ENCODE results near the gene CCDC86. TPM values are rescaled to one million over a fixed set of nuclear protein-coding genes. Genes with fewer than 3 reads are reported as not detected.
A peak's percentile ranks its signal among the peaks of the same experiment; 100 is the strongest.

CCDC86 gene
- total RNA-seq, 1 donor from 2014 or later: 8.4 TPM

DNA sequence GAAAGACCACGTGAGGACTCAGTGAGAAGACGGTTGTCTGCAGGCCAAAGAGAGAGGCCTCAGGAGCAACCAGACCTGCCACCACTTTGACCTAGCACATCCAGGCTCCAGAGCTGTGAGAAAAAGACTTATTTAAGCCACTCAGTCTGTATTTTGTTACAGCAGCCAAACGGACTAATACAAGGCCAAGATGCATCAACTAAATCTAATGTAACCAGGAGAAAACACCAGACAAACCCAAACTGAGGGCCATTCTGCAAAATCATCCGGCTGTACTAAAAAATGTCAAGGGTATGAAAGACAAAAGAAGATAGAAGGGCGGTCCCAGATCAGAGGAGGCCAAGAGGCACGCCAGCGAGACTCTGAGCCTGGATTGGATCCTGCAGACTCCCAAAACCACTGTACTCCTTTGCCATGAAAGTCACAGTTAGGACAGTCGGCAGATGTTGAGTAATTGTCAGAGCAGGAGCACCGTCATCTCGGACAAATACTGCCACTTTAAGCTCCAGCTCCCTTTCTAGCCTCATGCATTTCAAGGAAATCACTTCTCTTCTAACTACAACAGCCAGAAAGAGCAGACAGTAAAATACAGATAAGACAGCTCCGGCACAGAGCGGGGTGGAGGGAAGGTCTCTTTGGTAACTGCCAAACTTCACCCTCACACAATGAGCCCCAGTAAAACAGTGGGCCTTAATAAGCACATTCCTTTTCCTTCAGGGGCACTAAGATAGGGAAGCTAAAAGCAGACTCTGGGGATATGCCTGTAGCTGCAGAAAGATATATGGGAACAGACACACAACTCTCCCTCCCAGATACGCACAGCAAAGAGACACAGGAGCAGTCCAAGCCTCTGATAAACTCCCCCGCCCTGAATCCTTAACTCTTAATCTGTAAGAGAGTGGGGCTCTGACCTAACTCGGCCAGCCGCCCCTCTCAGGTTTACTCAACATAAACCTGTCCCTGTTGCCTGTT lies 21.9 kb downstream of the CCDC86 start:
- ATAC-seq (ENCODE audit: poor library complexity): no peak
- intact Hi-C loops (cut with DNase I): no loop called here
- no peak for DNase-seq

DNA sequence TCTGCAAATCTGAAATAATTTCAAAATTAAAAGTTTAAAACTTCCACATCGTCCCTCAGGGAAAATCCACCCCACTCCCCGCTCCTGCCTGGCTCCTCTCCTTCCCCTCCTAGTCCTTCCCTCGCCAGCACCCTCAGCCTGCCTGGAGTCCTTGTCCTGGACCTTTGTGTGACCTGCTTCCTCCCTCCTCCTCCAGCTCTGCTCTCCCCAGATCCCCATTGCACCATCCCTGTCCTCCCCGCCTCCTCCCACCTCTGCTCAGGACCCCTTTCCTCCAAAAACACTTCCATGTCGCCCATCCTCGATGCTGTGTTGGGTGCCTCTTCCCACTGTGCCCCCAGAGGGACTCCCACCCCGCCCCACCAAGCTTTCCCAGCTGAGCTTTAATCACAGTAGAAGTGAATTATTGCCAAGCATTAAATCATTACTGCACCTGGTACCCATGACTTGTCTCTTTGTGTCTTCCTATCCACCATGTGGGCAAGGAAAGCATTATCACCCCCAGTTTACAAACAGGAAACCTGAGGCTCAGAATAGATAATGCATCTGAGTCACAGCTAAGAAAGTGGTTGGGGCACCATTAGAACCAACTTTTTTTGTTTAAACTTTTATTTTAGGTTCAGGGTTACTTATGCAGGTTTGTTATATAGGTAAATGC lies 23.1 kb downstream of the CCDC86 start:
- intact Hi-C loops (cut with DNase I): no loop called here
- ATAC-seq (ENCODE audit: poor library complexity) (no peak), DNase-seq (no peak)

DNA sequence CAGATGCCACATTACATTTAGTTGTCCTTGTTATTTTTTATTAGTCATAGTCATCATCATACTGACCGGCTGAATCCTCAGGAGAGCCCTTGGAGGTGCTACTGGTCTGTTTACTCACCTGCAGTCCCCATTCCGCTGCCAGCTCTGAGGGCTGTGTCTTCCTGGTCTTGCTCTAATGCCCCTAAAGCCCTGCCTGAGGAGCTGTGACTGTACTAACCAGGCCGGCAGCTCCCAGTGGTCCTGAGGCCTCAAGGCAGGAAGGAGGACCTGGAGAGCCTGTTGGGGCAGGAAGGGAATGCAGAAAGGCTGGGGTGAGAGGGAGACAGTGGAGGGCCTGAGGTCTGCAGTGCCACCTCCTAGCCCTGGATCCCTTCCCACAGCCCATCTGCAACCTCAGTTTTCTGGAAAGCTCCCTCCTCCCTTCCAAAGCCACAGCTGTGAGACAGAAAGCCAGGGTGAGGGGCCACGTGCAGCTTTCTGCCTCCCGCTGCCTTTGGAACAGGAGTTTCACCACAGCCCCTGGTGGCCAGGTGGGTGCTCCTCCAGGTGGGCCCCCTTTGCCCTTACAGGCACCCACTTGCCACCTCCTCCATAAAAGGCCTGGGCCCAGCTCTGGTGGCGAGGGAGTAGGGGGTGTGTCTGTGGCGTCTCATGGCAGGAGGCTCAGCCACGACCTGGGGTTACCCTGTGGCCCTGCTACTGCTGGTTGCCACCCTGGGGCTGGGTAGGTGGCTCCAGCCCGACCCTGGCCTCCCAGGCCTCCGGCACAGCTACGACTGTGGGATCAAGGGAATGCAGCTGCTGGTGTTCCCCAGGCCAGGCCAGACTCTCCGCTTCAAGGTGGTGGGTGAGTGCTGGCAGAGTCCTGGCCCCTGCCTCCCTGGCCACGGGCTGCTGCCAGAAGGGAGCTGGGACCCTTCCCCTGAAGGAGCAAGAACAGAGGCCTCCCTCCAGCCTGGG lies 25.3 kb downstream of the CCDC86 start, which contains the start of gene ZP1:
ZP1 (plus strand) TSS at position 632 of the 960 bp plus-strand sequence; CDS start at position 652, 20 bp downstream.
- no peak for DNase-seq
- ATAC-seq (ENCODE audit: poor library complexity): no peak
- intact Hi-C loops (cut with DNase I): no loop called here

DNA sequence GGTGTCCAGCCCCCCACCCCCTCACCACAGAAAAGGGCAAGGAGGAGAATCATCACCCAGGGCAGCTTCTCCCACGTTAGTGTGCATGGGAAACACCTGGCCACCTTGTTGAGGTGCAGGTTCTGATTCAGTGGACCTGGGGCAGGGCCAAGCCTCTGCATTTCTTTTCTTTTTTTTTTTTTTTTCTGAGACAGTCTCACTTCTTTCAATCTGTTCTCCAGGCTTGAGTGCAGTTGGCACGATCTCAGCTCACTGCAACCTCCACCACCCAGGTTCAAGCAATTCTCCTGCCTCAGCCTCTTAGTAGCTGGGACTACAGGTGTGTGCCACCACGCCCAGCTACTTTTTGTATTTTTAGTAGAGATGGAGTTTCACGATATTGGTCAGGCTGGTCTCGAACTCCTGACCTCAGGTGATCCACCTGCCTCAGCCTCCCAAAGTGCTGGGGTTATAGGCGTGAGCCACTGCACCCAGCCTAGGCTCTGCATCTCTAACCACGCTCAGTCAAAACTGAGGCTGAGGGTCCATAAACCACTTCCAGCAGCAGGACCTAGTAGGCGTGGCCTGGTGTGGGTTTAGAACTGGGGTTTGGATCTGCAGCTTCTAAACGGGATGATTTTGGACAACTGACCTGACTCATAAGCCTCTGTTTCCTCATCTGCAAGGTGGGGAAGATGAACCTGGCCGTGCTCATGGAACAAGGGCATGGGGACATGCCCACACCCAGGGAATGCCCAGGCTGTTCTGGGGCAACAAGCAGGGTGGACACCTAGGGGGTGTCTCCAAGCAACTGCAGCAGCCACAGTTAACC lies 26.2 kb downstream of the CCDC86 start:
- DNase-seq: no peak
- intact Hi-C loops (cut with DNase I): no loop called here
- no peak for ATAC-seq (ENCODE audit: poor library complexity)

DNA sequence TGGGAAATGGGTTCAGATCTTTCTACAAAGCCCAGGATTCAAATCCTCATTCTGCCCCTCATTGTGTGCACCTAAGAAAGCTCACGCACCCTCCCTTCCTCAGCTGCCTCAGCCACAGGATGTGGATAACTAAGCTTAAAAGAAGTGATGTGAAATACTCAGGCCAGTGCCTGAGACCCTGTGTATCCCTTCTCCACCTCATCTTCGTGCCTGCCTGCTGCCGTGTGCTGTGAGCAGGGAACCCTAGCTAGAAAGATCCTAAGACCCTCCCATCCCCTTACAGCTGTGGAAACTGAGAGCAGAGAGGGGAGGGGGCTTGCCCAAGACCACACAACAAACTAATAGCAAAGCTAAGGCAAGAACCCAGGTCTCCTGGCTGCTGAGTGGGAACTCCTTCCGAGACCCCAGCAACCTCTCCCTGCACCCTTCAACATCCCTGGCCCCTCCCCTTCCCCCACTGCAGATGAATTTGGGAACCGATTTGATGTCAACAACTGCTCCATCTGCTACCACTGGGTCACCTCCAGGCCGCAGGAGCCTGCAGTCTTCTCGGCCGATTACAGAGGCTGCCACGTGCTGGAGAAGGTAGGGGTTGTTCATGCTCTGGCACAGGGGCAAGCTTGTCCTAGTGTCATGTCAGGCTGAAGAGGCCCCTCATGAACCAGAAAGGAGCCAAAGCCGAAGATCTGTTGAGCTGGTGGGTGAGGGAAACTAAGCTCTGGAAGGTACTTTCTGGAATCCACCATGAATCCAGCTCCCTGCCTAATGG lies 27.0 kb downstream of the CCDC86 start:
- ATAC-seq (ENCODE audit: poor library complexity) (no peak), DNase-seq (no peak)
- intact Hi-C loops (cut with DNase I): no loop called here

DNA sequence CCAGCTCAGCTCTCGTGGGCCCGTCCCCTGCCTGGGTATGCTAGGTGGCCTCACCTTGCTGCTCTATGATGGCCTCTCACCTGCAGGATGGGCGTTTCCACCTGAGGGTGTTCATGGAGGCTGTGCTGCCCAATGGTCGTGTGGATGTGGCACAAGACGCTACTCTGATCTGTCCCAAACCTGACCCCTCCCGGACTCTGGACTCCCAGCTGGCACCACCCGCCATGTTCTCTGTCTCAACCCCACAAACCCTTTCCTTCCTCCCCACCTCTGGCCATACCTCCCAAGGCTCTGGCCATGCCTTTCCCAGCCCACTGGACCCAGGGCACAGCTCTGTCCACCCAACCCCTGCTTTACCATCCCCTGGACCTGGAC lies 27.5 kb downstream of the CCDC86 start:
- intact Hi-C loops (cut with DNase I): no loop called here
- DNase-seq (no peak), ATAC-seq (ENCODE audit: poor library complexity) (no peak)

DNA sequence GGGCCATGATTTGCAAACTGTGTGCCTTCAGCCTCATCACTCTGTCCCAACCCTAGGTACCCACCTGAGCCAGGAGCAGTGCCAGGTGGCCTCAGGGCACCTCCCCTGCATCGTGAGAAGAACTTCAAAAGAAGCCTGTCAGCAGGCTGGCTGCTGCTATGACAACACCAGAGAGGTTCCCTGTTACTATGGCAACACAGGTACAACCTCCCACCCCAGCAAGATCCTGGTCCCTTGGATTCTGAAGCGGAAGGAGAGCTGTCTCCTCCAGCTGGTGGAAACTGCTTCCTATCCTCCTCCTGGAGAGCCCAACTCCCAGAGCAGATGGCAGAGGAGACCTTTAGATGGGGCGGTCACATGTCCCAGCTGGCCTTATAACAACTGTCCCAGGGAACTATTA lies 28.4 kb downstream of the CCDC86 start:
- ATAC-seq (ENCODE audit: poor library complexity): no peak
- intact Hi-C loops (cut with DNase I): no loop called here

DNA sequence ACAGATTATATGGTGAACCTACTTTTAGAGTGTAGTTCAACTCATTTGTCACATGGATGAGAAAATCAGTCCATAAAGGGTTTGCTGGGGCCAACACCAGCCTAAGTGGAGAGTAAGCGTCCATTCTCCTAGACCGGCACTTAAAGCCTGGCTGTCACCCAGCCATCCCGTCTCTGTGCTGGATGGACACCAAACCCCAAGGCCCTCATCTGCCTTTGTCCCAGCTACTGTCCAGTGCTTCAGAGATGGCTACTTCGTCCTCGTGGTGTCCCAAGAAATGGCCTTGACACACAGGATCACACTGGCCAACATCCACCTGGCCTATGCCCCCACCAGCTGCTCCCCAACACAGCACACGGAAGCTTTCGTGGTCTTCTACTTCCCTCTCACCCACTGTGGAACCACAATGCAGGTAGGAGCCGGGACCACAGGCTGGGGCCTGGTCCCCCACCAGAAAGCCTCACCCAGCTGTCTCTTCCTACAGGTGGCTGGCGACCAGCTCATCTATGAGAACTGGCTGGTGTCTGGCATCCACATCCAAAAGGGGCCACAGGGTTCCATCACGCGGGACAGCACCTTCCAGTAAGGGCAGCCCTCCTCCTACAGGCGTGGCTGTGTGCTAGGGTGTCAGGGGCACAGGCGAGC lies 28.9 kb downstream of the CCDC86 start:
- DNase-seq: no peak
- ATAC-seq (ENCODE audit: poor library complexity): no peak

More for the DNA sequence above, 28.4 kb downstream of the CCDC86 start:
- DNase-seq: no peak

DNA sequence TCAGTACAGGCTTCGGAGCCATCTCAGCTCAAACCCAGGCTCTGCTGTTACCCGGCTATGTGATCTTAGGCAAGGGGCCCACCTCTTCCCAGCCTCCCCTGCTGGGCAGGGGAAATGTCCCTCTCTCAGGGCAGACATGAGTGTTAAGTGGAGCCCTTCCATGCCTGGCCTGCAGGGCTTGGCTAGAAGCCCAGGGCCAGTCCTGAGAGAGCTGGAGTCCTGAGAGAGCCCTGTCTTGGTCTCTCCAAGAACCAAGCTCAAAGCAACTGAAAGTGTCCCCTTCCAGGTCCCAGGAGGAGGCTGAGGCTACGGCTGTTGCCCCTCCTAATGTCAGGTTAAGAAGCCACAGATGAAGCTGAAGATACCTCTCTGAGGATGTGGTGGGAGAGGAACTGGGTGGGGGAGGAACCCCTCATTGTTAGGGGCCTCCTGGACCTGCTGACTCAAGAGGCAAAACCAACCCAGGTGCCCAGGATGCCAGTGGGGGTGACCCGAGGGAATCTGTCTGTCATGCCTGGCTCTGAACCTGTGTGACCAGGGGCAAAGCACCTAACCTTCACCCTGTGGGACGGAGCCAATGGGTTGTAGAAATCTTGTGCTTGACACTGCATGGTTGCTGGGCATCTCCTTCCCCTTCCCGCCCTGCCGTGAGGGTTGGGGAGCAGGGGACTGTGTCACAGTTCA lies 29.6 kb downstream of the CCDC86 start:
- peak; percentile 85 for ATAC-seq (ENCODE audit: poor library complexity)
- intact Hi-C loops (cut with DNase I): no loop called here

More for the DNA sequence above, 28.9 kb downstream of the CCDC86 start:
- intact Hi-C loops (cut with DNase I): no loop called here

DNA sequence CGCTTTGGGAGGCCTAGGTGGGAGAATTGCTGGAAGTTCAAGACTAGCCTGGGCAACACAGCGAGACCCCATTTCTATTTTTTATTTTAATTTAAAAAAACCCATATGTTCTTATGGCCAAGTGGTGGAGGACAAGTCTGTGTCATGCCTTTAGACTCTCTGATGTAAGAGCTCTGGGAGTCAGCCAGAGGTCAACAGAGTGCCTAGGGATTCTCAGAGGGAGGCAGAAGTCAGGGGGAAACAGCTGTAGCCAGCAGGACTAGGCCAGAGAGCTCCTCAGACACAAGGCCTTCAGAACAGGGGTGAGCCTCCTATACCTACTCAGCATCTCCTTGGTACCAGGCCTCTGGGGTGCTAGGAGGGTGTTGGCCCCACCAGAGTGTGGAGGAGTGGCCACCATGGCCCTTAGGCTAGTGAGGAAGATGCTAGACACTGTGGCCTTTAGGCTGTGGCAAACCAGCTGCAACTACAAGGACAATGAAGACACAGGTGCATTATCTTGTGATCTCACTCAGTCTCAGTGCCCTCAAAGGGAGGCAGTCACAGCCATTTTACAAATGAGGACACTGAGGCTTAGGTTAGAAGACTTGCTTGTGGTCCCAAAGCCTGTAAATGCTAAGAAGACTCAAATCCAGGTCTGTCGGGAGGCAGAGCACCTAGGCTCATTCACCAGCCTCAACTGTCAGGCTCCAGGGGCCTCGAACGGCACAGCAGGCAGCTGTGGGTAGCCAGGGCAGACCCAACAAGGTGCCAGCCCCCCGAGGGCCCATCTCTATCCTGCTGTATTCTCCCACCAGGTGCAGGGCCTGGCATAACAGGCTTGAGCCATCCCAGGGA lies 30.4 kb downstream of the CCDC86 start:
- no peak for DNase-seq
- intact Hi-C loops (cut with DNase I): no loop called here

More for the DNA sequence above, 29.6 kb downstream of the CCDC86 start:
- DNase-seq: peak; percentile 75

DNA sequence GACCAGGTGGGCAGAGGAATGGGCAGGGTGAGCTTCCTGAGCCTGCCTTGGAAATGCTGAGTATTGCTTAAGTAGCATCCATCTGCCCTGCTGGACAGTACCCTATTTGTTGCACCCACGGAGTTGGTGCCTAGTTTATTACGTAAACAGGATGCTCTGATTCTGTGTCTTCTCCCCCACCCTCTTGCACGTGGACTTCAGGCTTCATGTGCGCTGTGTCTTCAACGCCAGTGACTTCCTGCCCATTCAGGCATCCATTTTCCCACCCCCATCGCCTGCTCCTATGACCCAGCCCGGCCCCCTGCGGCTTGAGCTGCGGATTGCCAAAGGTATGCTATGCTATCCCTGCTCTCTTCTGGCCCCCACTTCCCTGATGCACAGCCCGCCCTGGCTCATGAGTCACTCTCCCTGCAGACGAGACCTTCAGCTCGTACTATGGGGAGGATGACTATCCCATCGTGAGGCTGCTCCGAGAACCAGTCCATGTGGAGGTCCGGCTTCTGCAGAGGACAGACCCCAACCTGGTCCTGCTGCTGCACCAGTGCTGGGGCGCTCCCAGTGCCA lies 31.1 kb downstream of the CCDC86 start:
- ATAC-seq (ENCODE audit: poor library complexity) (peak; percentile 2), DNase-seq (no peak)
- intact Hi-C loops (cut with DNase I): no loop called here

More for the DNA sequence above, 30.4 kb downstream of the CCDC86 start:
- ATAC-seq (ENCODE audit: poor library complexity): peak; percentile 88

DNA sequence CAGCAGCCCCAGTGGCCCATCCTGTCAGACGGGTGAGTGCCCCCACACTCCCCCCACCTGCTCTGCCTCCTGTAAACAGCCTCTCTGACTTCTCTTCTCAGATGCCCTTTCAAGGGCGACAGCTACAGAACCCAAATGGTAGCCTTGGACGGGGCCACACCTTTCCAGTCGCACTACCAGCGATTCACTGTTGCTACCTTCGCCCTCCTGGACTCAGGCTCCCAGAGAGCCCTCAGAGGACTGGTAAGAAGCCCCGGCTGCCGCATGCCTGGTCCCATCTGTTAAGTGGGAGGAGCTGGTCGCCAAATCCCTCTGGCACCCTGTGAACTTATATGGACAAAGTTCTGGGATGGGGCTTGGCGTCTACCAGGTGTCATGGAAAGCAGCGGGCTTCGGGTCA lies 31.6 kb downstream of the CCDC86 start:
- ATAC-seq (ENCODE audit: poor library complexity) (no peak), DNase-seq (no peak)
- intact Hi-C loops (cut with DNase I): no loop called here

DNA sequence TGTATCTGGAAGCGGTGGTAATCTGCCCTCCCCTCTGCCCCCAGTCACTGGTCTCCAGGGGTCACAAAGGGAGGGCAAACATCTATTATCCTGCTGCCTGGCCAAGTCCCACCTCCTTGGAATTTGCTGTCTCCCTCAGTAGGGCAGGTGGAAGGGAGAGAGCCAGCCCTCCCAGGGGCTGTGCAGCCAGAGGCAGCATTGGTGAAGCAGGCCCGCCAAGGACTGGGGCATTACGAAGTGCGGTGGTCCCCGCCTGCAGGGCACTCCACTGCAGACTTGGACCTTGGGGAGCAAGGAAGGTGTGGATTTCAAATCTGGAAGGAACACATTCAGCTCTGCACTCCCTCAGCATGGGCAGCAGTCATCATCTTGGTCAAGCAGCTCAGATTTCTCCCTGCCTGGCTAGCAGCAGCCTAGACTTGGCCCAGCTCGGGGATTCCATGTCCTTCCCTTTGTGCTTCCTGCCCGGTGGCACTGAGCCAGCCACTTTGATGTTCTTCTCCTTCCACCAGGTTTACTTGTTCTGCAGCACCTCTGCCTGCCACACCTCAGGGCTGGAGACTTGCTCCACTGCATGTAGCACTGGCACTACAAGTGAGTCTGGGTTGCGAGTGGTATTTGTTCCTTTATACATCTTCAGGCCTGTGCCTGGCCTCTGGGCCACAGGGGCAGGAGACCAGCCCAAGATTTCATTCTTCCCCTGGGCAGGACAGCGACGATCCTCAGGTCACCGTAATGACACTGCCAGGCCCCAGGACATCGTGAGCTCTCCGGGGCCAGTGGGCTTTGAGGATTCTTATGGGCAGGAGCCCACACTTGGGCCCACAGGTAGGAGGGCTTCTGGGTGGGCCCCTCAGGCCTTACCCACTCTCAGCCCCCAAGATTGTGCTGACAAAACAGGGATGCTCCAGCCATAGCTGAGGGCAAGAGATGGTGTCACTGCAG lies 32.8 kb downstream of the CCDC86 start:
- intact Hi-C loops (cut with DNase I): loop anchor here (5.0 kb wide), 1 partner anchor 32 kb away; the partner anchor contains the start of gene CCDC86
- ATAC-seq (ENCODE audit: poor library complexity) (no peak), DNase-seq (no peak)

Data from Right ventricle myocardium superior (tissue), 1 donor.